HL-60 (cell line): ENCODE results near the gene STON1.
A peak's percentile ranks its signal among the peaks of the same experiment; 100 is the strongest.

Source experiments
- DNase-seq, 2 experiments: peaks; one replicate each; pipeline ENCODE4 v3.0.0-alpha.2; 2010 to 2020; ENCODE audit warnings: low read depth in 1 of 2, low spot score in 1 of 2
- H3K27ac ChIP-seq: fragments of 250-450 bp; sonication (Bioruptor Pico); replicated peaks from 2 replicates; pipeline ENCODE4 v1.5.1; 2020; ENCODE audit warnings: mild to moderate bottlenecking, moderate library complexity
- H3K27me3 ChIP-seq: fragments of 250-450 bp; sonication (Bioruptor Pico); 2 replicates; pipeline ENCODE4 v1.5.1; 2021; ENCODE audit warnings: mild to moderate bottlenecking, moderate library complexity; ENCODE audit not compliant: insufficient read depth, poor library complexity, severe bottlenecking
- H3K4me3 ChIP-seq: replicated peaks from 2 replicates; pipeline ENCODE4 v1.5.1; 2011; ENCODE audit warnings: mild to moderate bottlenecking, control low read depth, low read length; ENCODE audit not compliant: insufficient read depth
- CTCF ChIP-seq: IDR thresholded peaks from one replicate; pipeline ENCODE4 v1.5.1; 2011; ENCODE audit warnings: low read length, control low read depth, inconsistent platforms; ENCODE audit not compliant: insufficient read depth
- GABPA ChIP-seq: IDR thresholded peaks from 2 replicates; pipeline ENCODE4 v1.6.1; 2012; ENCODE audit warnings: low read depth
- POLR2AphosphoS5 ChIP-seq: IDR thresholded peaks from 2 replicates; pipeline ENCODE4 v1.6.1; 2012; ENCODE audit warnings: low read depth
- REST ChIP-seq: IDR thresholded peaks from 2 replicates; pipeline ENCODE4 v1.6.1; 2012; ENCODE audit warnings: low read depth; ENCODE audit not compliant: insufficient replicate concordance
- SPI1 ChIP-seq: IDR thresholded peaks from 2 replicates; pipeline ENCODE4 v1.6.1; 2012; ENCODE audit warnings: low read depth, mild to moderate bottlenecking, borderline replicate concordance

The STON1 gene

GRCh38 chr2:48587961-48588360, 58.0 kb downstream of the STON1 start:
- TF ChIP-seq POLR2AphosphoS5 (no peak), CTCF (no peak), GABPA (no peak), REST (no peak), SPI1 (no peak)
- Histone ChIP-seq H3K27me3 (no peaks in the 10 kb centered on the region), H3K27ac (no peak overlapping the region), H3K4me3 (no peak overlapping the region)
- DNase-seq: no peak

GRCh38 chr2:48588745-48589144, 58.8 kb downstream of the STON1 start:
- Histone ChIP-seq H3K27ac (no peak overlapping the region), H3K4me3 (no peak overlapping the region), H3K27me3 (no peaks in the 10 kb centered on the region)
- DNase-seq: no peak
- TF ChIP-seq POLR2AphosphoS5 (no peak), REST (no peak), GABPA (no peak), SPI1 (no peak), CTCF (no peak)

GRCh38 chr2:48589170-48589767, 59.3 kb downstream of the STON1 start:
- Histone ChIP-seq H3K27ac (no peak overlapping the region), H3K27me3 (no peaks in the 10 kb centered on the region), H3K4me3 (no peak overlapping the region)
- peak in 1 of 2 experiments; percentile 34 for DNase-seq
- TF ChIP-seq GABPA: no peak
- peak; percentile 58 for TF ChIP-seq CTCF
- TF ChIP-seq POLR2AphosphoS5: no peak
- TF ChIP-seq SPI1: no peak

- TF ChIP-seq POLR2AphosphoS5: no peak
- TF ChIP-seq SPI1: no peak
- no peak for TF ChIP-seq CTCF
- TF ChIP-seq REST: no peak
- no peak for TF ChIP-seq GABPA
- H3K27ac ChIP-seq: no peak overlapping the region
- no peak for DNase-seq
- H3K27me3 ChIP-seq: no peaks in the 10 kb centered on the region
- no peak overlapping the region for H3K4me3 ChIP-seq
Measured at GRCh38 chr2:48590017-48590416, 60.1 kb downstream of the STON1 start.
